Cardiac muscle cell (in vitro differentiated cells and primary cell): ENCODE data around the gene ABCG1. TPM values are rescaled to one million over a fixed set of nuclear protein-coding genes. Genes with fewer than 3 reads are reported as not detected.
"Not testable (repeated sequence)": the region's sequence is repeated elsewhere in the genome, so short reads cannot be mapped to it uniquely, and the experiment has no call there.

ENCODE experiments used
- DNase-seq, 2 donors: peaks; one replicate each; pipeline versions ENCODE4 v3.0.0 to v3.0.0-alpha.2; 2010 to 2017; ENCODE audit warnings: low read depth in 1 of 2, low spot score in 1 of 2
- H3K27ac ChIP-seq: fragments of 200-600 bp; sonication (generic); 2 replicates; pipeline ENCODE4 v1.5.1; 2016
- H3K27me3 ChIP-seq: fragments of 200-600 bp; sonication (generic); 2 replicates; pipeline ENCODE4 v1.6.0; 2016; ENCODE audit warnings: control low read depth
- H3K36me3 ChIP-seq: fragments of 200-600 bp; sonication (generic); 2 replicates; pipeline ENCODE4 v1.5.1; 2016; ENCODE audit warnings: control low read depth
- H3K4me1 ChIP-seq: fragments of 200-600 bp; sonication (generic); 2 replicates; pipeline ENCODE4 v1.8.1; 2017; ENCODE audit warnings: low read depth, mild to moderate bottlenecking, mixed run types
- H3K4me3 ChIP-seq: fragments of 200-600 bp; sonication (generic); 2 replicates; pipeline ENCODE4 v1.5.1; 2016; ENCODE audit warnings: mild to moderate bottlenecking
- H3K9me3 ChIP-seq: fragments of 200-600 bp; sonication (generic); 2 replicates; pipeline ENCODE4 v1.5.1; 2017; ENCODE audit warnings: low read depth, mild to moderate bottlenecking, control low read depth
- polyA plus RNA-seq: library from polyadenylated mRNA; unstranded; fragments of >200 nt; fragmentation: Nextera tagmentation; extraction: Ambion mirVana; gene quantifications from 2 replicates; pipeline ENCODE4 v1.2.1, GENCODE V29; 2016
- total RNA-seq: library from RNA; depleted of rRNA; stranded (reverse); fragments of >200 nt; gene quantifications from 2 replicates; pipeline ENCODE4 v1.2.3, GENCODE V29; 2016
- TF ChIP-seq, protein P1 (sequence below): IDR thresholded peaks from 2 replicates; pipeline ENCODE4 v1.5.1; 2012; ENCODE audit warnings: low read depth, mild to moderate bottlenecking, low read length

ABCG1 gene
- total and polyA plus RNA-seq, 2 experiments from 2014 or later = 4.0 to 4.9 TPM

GRCh38 chr21:42289926-42290325 lies 71.0 kb downstream of the ABCG1 start:
- Histone ChIP-seq H3K4me3 (no peak overlapping the region), H3K4me1 (no peaks in the 10 kb centered on the region), H3K27me3 (no peaks in the 10 kb centered on the region), H3K36me3 (no peaks in the 10 kb centered on the region), H3K9me3 (no peaks in the 10 kb centered on the region), H3K27ac (no peak overlapping the region)
- TF ChIP-seq, protein P1, sequence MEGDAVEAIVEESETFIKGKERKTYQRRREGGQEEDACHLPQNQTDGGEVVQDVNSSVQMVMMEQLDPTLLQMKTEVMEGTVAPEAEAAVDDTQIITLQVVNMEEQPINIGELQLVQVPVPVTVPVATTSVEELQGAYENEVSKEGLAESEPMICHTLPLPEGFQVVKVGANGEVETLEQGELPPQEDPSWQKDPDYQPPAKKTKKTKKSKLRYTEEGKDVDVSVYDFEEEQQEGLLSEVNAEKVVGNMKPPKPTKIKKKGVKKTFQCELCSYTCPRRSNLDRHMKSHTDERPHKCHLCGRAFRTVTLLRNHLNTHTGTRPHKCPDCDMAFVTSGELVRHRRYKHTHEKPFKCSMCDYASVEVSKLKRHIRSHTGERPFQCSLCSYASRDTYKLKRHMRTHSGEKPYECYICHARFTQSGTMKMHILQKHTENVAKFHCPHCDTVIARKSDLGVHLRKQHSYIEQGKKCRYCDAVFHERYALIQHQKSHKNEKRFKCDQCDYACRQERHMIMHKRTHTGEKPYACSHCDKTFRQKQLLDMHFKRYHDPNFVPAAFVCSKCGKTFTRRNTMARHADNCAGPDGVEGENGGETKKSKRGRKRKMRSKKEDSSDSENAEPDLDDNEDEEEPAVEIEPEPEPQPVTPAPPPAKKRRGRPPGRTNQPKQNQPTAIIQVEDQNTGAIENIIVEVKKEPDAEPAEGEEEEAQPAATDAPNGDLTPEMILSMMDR = no peak
- DNase-seq = no peak

GRCh38 chr21:42290505-42290904 lies 71.6 kb downstream of the ABCG1 start:
- H3K4me3 ChIP-seq = no peak overlapping the region
- TF ChIP-seq, protein P1 = no peak

DNA sequence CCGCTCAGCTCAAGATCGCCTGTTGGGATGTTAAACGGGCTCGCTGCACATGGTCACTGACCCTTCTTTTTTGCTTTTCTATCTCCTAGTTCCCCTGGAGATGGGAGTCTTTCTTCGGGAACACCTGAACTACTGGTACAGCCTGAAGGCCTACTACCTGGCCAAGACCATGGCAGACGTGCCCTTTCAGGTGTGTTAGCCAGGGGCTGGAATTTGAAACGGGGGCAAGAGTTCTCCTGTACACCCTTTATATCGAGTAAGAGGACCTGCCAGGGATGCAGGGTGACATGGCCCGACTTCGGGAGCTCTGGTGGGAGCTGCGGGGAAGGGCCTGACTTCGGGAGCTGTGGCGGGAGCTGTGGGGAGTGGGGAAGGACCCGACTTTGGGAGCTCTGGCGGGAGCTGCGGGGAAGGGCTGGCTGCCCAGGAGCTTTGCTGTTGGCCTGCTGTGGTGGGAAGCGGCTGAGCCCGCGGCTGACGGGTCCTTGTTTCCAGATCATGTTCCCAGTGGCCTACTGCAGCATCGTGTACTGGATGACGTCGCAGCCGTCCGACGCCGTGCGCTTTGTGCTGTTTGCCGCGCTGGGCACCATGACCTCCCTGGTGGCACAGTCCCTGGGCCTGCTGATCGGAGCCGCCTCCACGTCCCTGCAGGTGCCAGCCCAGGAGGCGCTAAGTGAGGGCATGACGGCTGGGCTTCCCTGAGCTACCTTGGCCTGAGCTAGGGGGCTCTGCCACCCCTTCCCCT lies 72.2 kb downstream of the ABCG1 start:
- H3K4me3 ChIP-seq = no peak overlapping the region
- DNase-seq = no peak
- no peaks in the 10 kb centered on the region for H3K4me1 ChIP-seq
- H3K9me3 ChIP-seq = no peaks in the 10 kb centered on the region
- no peak overlapping the region for H3K27ac ChIP-seq
- H3K36me3 ChIP-seq = no peaks in the 10 kb centered on the region
- H3K27me3 ChIP-seq = no peaks in the 10 kb centered on the region
- TF ChIP-seq, protein P1 = no peak

More at GRCh38 chr21:42290505-42290904, 71.6 kb downstream of the ABCG1 start:
- Histone ChIP-seq H3K9me3 (no peaks in the 10 kb centered on the region), H3K27ac (no peak overlapping the region), H3K36me3 (no peaks in the 10 kb centered on the region), H3K27me3 (no peaks in the 10 kb centered on the region), H3K4me1 (no peaks in the 10 kb centered on the region)
- DNase-seq = no peak

- TF ChIP-seq, protein P1 = no peak
- Histone ChIP-seq H3K9me3 (no peaks in the 10 kb centered on the region), H3K4me3 (no peak overlapping the region), H3K27me3 (no peaks in the 10 kb centered on the region), H3K27ac (no peak overlapping the region), H3K4me1 (no peaks in the 10 kb centered on the region), H3K36me3 (no peaks in the 10 kb centered on the region)
- no peak for DNase-seq
Measured at GRCh38 chr21:42291751-42292562, 73.0 kb downstream of the ABCG1 start.

DNA sequence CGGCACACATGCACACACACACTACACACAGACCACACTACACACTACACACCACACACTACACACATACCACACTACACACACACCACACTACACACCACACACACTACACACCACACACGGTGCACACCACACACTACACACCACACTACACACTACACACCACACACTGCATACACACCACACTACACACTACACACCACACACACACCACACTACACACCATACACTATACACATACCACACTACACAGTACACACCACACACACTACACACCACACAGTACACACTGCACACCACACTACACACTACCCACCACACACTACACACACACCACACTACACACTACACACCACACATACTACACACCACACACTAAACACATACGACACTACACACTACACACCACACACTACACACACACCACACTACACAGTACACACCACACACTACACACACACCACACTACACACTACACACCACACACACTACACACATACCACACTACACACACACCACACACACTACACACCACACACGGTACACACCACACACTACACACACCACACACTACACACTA lies 73.7 kb downstream of the ABCG1 start:
- H3K36me3 ChIP-seq, H3K27ac ChIP-seq, H3K4me3 ChIP-seq, H3K9me3 ChIP-seq, H3K4me1 ChIP-seq, DNase-seq, H3K27me3 ChIP-seq: not testable (repeated sequence)
